ENCODE measurements around the gene CUEDC1.

DNA sequence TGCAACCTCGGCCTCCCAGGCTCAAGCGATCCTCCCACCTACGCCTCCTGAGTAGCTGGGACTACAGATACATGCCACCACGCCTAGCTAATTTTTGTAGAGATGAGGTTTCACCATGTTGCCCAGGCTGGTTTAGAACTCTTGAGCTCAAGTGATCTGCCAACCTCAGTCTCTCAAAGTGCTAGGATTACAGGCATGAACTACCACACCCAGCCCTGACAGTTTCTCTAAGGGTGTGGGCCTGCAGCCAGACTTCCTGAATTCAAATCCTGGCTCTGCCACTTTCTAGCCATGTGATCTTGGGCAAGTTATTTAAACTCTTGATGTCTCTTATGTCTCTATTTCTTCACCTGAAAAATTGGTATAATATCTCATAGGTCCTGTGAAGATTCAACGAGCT lies 5.6 kb downstream of the CUEDC1 start:
- TF ChIP-seq, protein P1, sequence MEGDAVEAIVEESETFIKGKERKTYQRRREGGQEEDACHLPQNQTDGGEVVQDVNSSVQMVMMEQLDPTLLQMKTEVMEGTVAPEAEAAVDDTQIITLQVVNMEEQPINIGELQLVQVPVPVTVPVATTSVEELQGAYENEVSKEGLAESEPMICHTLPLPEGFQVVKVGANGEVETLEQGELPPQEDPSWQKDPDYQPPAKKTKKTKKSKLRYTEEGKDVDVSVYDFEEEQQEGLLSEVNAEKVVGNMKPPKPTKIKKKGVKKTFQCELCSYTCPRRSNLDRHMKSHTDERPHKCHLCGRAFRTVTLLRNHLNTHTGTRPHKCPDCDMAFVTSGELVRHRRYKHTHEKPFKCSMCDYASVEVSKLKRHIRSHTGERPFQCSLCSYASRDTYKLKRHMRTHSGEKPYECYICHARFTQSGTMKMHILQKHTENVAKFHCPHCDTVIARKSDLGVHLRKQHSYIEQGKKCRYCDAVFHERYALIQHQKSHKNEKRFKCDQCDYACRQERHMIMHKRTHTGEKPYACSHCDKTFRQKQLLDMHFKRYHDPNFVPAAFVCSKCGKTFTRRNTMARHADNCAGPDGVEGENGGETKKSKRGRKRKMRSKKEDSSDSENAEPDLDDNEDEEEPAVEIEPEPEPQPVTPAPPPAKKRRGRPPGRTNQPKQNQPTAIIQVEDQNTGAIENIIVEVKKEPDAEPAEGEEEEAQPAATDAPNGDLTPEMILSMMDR (IDR thresholded peaks at IDR 0.05) = no peak
- TF ChIP-seq POLR2A (IDR thresholded peaks at IDR 0.05) (no peak), EP300 (IDR thresholded peaks at IDR 0.05) (no peak)

Data from ovary (tissue), 3 donors.